Astrocyte of the cerebellum (primary cell): ENCODE results near the gene POLR2E.

Experiments
- DNase-seq: peaks from one replicate; pipeline ENCODE4 v3.0.0-alpha.2; 2011; ENCODE audit warnings: low read depth
- H3K4me3 ChIP-seq: 2 replicates; pipeline ENCODE4 v1.5.1; 2011; ENCODE audit warnings: mild to moderate bottlenecking, low read depth, low read length, moderate library complexity
- in situ Hi-C: cut with HindIII; loops from 2 replicates; pipeline ENCODE4 v1.10.0; 2017; ENCODE audit warnings: low sequenced_read_pairs
- TF ChIP-seq, protein P1 (sequence below): IDR thresholded peaks from 2 replicates; pipeline ENCODE4 v1.5.1; 2012; ENCODE audit warnings: low read length, low read depth, moderate library complexity, mild to moderate bottlenecking; ENCODE audit errors: missing control alignments

Gene POLR2E

DNA sequence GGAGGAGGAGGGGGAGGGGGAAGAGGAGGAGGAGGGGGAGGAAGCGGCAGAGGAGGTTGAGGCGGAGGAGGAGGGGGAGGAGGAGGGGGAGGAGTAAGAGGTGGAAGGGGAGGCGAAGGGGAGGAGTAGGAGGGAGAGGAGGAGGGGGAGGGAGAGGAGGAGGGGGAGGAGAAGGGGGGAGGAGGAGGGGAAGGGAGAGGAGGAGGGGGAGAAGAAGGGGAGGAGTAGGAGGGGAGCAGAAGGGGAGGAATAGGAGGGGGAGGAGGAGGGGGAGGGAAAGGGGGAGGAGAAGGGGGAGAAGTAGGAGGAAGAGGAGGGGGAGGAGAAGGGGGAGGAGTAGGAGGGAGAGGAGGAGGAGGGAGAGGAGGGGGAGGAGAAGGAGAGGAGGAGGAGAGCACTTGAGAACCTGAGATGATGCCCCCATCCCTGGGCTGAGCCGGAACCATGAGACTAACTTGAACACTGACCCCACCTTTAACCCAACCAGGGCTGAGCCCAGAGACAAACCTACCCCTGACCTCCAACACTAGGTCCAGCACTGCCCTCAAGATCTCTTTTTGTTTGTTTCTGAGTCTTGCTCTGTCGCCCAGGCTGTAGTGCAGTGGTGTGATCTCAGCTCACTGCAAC lies 42.7 kb downstream of the POLR2E start:
- TF ChIP-seq, protein P1, sequence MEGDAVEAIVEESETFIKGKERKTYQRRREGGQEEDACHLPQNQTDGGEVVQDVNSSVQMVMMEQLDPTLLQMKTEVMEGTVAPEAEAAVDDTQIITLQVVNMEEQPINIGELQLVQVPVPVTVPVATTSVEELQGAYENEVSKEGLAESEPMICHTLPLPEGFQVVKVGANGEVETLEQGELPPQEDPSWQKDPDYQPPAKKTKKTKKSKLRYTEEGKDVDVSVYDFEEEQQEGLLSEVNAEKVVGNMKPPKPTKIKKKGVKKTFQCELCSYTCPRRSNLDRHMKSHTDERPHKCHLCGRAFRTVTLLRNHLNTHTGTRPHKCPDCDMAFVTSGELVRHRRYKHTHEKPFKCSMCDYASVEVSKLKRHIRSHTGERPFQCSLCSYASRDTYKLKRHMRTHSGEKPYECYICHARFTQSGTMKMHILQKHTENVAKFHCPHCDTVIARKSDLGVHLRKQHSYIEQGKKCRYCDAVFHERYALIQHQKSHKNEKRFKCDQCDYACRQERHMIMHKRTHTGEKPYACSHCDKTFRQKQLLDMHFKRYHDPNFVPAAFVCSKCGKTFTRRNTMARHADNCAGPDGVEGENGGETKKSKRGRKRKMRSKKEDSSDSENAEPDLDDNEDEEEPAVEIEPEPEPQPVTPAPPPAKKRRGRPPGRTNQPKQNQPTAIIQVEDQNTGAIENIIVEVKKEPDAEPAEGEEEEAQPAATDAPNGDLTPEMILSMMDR, result no peak
- no peak overlapping the region for H3K4me3 ChIP-seq
- DNase-seq, result no peak
- in situ Hi-C loops, result no loop called here

- in situ Hi-C loops, result no loop called here
- H3K4me3 ChIP-seq, result no peak overlapping the region
- no peak for DNase-seq
- TF ChIP-seq, protein P1, result no peak
These were observed 43.4 kb downstream of the POLR2E start for GRCh38 chr19:1051791-1052190.

- no peak overlapping the region for H3K4me3 ChIP-seq
- in situ Hi-C loops, result no loop called here
- TF ChIP-seq, protein P1, result no peak
- DNase-seq, result no peak
These were observed 44.0 kb downstream of the POLR2E start for GRCh38 chr19:1050989-1051788.

GRCh38 chr19:1049800-1050199 lies 45.4 kb downstream of the POLR2E start:
- in situ Hi-C loops, result no loop called here
- no peak overlapping the region for H3K4me3 ChIP-seq
- no peak for DNase-seq
- TF ChIP-seq, protein P1, result no peak

GRCh38 chr19:1049106-1049505 lies 46.1 kb downstream of the POLR2E start:
- in situ Hi-C loops, result no loop called here
- TF ChIP-seq, protein P1, result no peak

DNA sequence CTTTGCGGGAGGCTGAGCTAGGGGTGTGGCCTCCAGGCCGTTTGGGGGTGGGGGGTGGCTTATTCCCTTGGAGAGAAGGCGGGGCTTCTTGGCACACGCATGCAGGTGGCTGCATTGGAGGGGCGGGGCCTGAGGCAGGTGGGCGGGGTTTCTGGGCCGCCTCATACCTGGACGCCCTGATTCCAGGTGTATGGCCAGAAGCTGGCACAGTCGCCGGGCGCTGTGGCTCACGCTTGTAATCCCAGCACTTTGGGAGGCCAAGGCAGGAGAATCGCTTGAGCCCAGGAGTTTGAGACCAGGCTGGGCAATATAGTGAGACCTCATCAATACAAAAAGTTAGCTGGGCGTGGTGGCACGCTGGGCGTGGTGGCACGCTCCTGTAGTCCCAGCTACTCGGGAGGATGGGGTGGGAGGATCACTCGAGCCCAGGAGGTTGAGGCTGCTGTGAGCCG lies 47.5 kb downstream of the POLR2E start:
- TF ChIP-seq, protein P1, result no peak
- in situ Hi-C loops, result no loop called here
- H3K4me3 ChIP-seq, result no peak overlapping the region
- no peak for DNase-seq

More at GRCh38 chr19:1049106-1049505, 46.1 kb downstream of the POLR2E start:
- no peak overlapping the region for H3K4me3 ChIP-seq
- no peak for DNase-seq
